SK-N-SH treated with all-trans-retinoic acid at 6 μM for 48 hours (cell line): ENCODE measurements around the gene LRCOL1.

ENCODE experiments used
- BACH2 ChIP-seq: fragments of 250-450 bp; sonication (Bioruptor Pico); IDR thresholded peaks from 2 replicates; pipeline ENCODE4 v1.9.0; 2021; ENCODE audit warnings: mild to moderate bottlenecking, borderline replicate concordance
- SNAI2 ChIP-seq: fragments of 250-450 bp; sonication (Bioruptor Pico); IDR thresholded peaks from 2 replicates; pipeline ENCODE4 v1.5.0; 2020; ENCODE audit warnings: mild to moderate bottlenecking, moderate library complexity
- ZFP3 ChIP-seq: fragments of 250-450 bp; sonication (Bioruptor Pico); IDR thresholded peaks from 2 replicates; pipeline ENCODE4 v1.5.0; 2020; ENCODE audit warnings: mild to moderate bottlenecking, moderate library complexity

DNA sequence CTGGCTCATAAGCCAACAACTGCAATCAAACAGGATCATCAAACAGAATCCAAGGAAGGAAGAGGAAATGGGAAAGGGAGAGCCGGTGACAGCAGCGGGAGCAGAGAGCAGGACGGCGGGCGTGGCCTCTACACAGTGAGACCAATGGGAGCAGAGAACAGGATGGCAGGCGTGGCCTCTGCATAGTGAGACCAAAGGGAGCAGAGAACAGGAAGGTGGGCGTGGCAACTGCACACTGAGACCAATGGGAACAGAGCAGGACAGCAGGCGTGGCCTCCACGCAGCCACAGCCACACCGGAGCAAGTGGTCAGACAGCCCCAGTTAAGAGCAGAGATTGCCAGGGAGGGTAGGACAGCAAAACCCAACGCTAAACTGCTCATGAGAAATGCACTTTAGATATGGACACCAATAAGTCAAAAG lies 16.4 kb downstream of the LRCOL1 start:
- TF ChIP-seq BACH2 (CRISPR knock-in tag) (no peak), SNAI2 (no peak), ZFP3 (no peak)
